Right lobe of liver (tissue), 6 donors: Measurements from ENCODE around the gene CDR2L. TPM values are rescaled to one million over a fixed set of nuclear protein-coding genes. Genes with fewer than 3 reads are reported as not detected.

Source experiments
- ATAC-seq, 4 donors: fragments of 200-7000 bp; cut with Tn5 transposase; one replicate each; pipeline ENCODE4 v1.9.1; 2020; ENCODE audit warnings: mild to moderate bottlenecking in 4 of 4, moderate library complexity in 4 of 4
- DNase-seq, 3 donors: peaks; one replicate each; pipeline ENCODE4 v3.0.0-alpha.2; 2020
- H3K27ac ChIP-seq, 3 donors: fragments of 200-600 bp; one replicate each; pipeline ENCODE4 v1.8.0; 2022
- H3K27me3 ChIP-seq, 2 donors: fragments of 200-600 bp; one replicate each; pipeline ENCODE4 v1.8.0; 2022
- H3K36me3 ChIP-seq, 4 donors: fragments of 200-600 bp; sonication (generic) in 1 of 4; one replicate each; pipeline versions ENCODE4 v1.5.1 to v1.8.0; 2017 to 2022; ENCODE audit warnings: control low read depth in 1 of 4
- H3K4me1 ChIP-seq, 4 donors: fragments of 200-600 bp; sonication (generic) in 1 of 4; one replicate each; pipeline versions ENCODE4 v1.5.1 to v1.8.0; 2017 to 2022; ENCODE audit warnings: control low read depth in 1 of 4
- H3K4me3 ChIP-seq, 3 donors: fragments of 200-600 bp; one replicate each; pipeline ENCODE4 v1.8.0; 2022
- H3K9me3 ChIP-seq, 4 donors: fragments of 200-600 bp; sonication (generic) in 1 of 4; one replicate each; pipeline versions ENCODE4 v1.5.1 to v1.8.0; 2017 to 2022; ENCODE audit warnings: control low read depth in 1 of 4
- CTCF ChIP-seq, 4 donors: fragments of 200-600 bp in 3 of 4; fragments of 450-650 bp in 1 of 4; IDR thresholded peaks; one replicate each; pipeline versions ENCODE4 v1.5.1 to v1.8.0; 2016 to 2022; ENCODE audit warnings: antibody characterized with exemption in 4 of 4, mild to moderate bottlenecking in 2 of 4
- POLR2A ChIP-seq: fragments of 450-650 bp; IDR thresholded peaks from one replicate; pipeline ENCODE4 v1.6.1; 2017; ENCODE audit warnings: antibody characterized with exemption, mild to moderate bottlenecking
- WGBS: methylation state at CpG from one replicate; pipeline ENCODE4 v1.1.6; 2018; ENCODE audit warnings: low coverage, low lambda C conversion rate; ENCODE audit not compliant: insufficient coverage; ENCODE audit errors: missing lambda C conversion rate; 5-methylcytosine and 5-hydroxymethylcytosine counted together
- intact Hi-C, 2 donors: fragments of 100-400 bp; cut with DNase I; formaldehyde crosslinking; loops; one replicate each; pipeline versions ENCODE4 v1.11.2 to v1.14.1; 2022
- total RNA-seq, 6 experiments: library from RNA; depleted of rRNA in 2 of 6; stranded (reverse); fragments of >200 nt in 2 of 6; fragmentation: NEBNext Ultra II Directional in 3 of 6; extraction: Animal tissue kit (Norgen Biotek cat#: 25700) in 3 of 6; gene quantifications; one replicate each; pipeline versions ENCODE4 v1.1.0 to v1.2.4, GENCODE V29; 2016 to 2023
- donor health status: DM: no; HTN: yes; CAD: no.
- donor health status: DM: no; HTN: no; CAD: no.
- donor health status: DM: no; HTN: no; CAD: no.
- donor health status: DM: no; HTN: yes; CAD: no.
- donor health status: DM: no; HTN: yes; CAD: no.

Gene CDR2L
- total RNA-seq, 6 experiments from 2014 or later, result 0.64 to 2.3 (median 1.4) TPM

- TF ChIP-seq CTCF (IDR thresholded peaks at IDR 0.05) (no peak), POLR2A (no peak)
- DNase-seq (no peak), ATAC-seq (no peak)
- Histone ChIP-seq H3K27ac (no peak overlapping the region), H3K9me3 (no peaks in the 10 kb centered on the region), H3K36me3 (no peaks in the 10 kb centered on the region), H3K4me1 (no peaks in the 10 kb centered on the region), H3K4me3 (no peak overlapping the region), H3K27me3 (no peaks in the 10 kb centered on the region)
- intact Hi-C loops, result no loop called here
- 57% methylated on average over 8 of the region's 13 CpGs for WGBS
Observed at GRCh38 chr17:74943808-74944522, 43.5 kb upstream of the CDR2L start.

- ATAC-seq (no peak), DNase-seq (no peak)
- no peaks in the 10 kb centered on the region for H3K9me3 ChIP-seq
- intact Hi-C loops, result no loop called here
- 30% methylated on average over 6 of the region's 6 CpGs for WGBS
- H3K36me3 ChIP-seq, result no peaks in the 10 kb centered on the region
- TF ChIP-seq POLR2A, result no peak
- TF ChIP-seq CTCF (IDR thresholded peaks at IDR 0.05), result no peak
- no peaks in the 10 kb centered on the region for H3K4me1 ChIP-seq
- H3K27me3 ChIP-seq, result no peaks in the 10 kb centered on the region
- H3K27ac ChIP-seq, result no peak overlapping the region
- no peak overlapping the region for H3K4me3 ChIP-seq
Observed at GRCh38 chr17:74945543-74945942, 41.9 kb upstream of the CDR2L start.

- intact Hi-C loops, result no loop called here
- Histone ChIP-seq H3K4me1 (no peaks in the 10 kb centered on the region), H3K9me3 (no peaks in the 10 kb centered on the region), H3K4me3 (no peak overlapping the region), H3K27me3 (no peaks in the 10 kb centered on the region), H3K36me3 (no peaks in the 10 kb centered on the region), H3K27ac (no peak overlapping the region)
- TF ChIP-seq CTCF (IDR thresholded peaks at IDR 0.05) (no peak), POLR2A (no peak)
- WGBS, result no CpG with 5 or more reads among the region's 14 CpGs
- DNase-seq, result no peak
- ATAC-seq, result no peak
Observed at GRCh38 chr17:74946641-74947040, 40.8 kb upstream of the CDR2L start.

GRCh38 chr17:74947041-74947754 lies 40.2 kb upstream of the CDR2L start:
- intact Hi-C loops, result no loop called here
- ATAC-seq, result no peak
- no peaks in the 10 kb centered on the region for H3K27me3 ChIP-seq
- WGBS, result 70% methylated on average over 2 of the region's 17 CpGs
- H3K36me3 ChIP-seq, result no peaks in the 10 kb centered on the region
- no peak overlapping the region for H3K27ac ChIP-seq
- H3K4me1 ChIP-seq, result no peaks in the 10 kb centered on the region
- TF ChIP-seq POLR2A (no peak), CTCF (IDR thresholded peaks at IDR 0.05) (no peak)
- H3K4me3 ChIP-seq, result no peak overlapping the region
- H3K9me3 ChIP-seq, result no peaks in the 10 kb centered on the region
- no peak for DNase-seq
